GM18498 (cell line): Measurements from ENCODE around the gene CMTR1.
"Not testable (repeated sequence)": the region's sequence is repeated elsewhere in the genome, so short reads cannot be mapped to it uniquely, and the experiment has no call there.

Experiments
- ATAC-seq: cut with Tn5 transposase; IDR thresholded peaks from one replicate; pipeline ENCODE4 v1.9.1; 2021; ENCODE audit warnings: mild to moderate bottlenecking, moderate library complexity; ENCODE audit not compliant: unreplicated experiment

The CMTR1 gene

DNA sequence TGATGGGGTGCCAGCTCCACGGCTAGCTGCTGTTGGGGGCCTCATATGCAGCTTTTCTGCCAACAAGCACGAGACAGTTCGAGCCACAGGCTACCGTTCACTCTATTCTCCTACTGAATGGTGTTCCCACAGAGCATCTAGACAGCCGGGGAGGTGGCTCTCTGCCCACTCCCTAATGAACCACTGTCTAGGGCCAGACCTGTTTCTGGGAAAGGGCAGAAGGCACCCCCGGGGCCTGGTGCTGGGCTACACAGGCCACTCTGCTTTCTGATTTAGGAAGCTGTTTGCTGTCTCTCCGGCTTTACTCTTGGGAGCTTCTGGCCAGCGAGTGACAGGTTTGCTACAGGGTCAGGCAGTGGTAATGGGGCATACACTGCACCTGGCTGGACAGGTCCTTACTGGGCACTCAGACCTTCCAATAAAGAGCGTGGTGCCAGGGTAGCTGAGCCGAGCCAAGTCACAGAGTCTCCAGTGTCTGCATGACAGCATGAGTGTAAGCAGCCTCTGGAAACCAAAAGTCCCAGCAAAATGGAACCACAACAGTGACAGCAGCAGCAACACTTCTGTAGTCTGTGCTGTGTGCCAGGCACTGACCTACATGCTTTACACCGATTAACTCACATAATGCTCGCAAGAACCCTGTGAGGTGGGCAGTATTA, 58.3 kb downstream of the CMTR1 start:
- ATAC-seq, result no peak

DNA sequence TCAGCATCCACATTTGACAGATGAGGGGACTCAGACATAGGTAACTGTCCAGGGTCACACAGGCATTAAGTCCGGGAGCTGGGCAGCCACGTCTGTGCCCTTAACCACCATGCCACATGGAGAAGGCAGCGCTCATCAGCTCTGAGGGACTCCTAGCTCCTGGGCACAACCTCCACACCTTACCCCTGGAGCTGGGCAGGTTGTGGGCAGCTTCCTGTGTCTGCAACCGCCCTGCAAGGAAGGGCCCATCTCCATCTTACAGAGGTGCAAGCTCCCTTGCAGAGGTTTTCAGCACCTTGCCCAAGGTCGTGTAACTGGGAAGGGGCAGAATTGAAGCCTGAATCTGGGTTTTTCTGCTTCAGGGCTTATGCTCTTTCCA, 58.8 kb downstream of the CMTR1 start:
- ATAC-seq, result no peak

- no peak for ATAC-seq
Measured at GRCh38 chr6:37492236-37492972, 59.4 kb downstream of the CMTR1 start.

DNA sequence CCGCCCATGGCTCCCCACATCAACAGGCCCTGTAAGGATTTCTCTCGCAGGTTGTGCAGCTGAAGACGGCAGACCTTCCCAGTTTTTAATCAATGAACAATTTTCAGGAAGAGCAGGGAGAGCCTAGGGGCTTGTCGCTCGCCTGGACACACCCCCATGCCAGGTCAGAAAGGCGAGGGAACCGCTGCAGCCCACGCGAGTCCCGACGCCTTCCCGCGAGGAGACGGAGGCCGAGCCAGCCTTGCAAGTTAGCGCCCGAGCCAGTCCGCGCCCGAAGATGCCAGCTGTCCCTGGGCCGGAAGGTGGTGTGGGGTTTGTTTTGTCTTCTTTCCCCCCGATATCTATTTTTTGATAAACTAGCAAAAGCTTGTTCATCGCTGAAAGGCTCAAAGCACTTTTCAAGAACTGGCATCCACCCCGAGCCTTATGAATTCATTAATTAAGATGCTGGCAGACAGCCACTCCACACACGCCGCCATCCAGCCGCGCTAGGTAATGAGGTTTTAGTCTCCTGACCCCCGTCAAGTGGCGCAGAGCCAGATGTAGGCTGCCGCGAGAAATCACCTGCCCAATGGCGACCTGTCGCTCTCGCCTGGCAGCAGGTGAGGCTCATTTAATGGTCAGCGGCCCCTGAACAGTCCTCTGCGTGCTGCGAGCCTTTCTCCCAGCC, 60.1 kb downstream of the CMTR1 start:
- no peak for ATAC-seq

- ATAC-seq, result no peak
Measured at GRCh38 chr6:37493661-37493995, 60.6 kb downstream of the CMTR1 start.

DNA sequence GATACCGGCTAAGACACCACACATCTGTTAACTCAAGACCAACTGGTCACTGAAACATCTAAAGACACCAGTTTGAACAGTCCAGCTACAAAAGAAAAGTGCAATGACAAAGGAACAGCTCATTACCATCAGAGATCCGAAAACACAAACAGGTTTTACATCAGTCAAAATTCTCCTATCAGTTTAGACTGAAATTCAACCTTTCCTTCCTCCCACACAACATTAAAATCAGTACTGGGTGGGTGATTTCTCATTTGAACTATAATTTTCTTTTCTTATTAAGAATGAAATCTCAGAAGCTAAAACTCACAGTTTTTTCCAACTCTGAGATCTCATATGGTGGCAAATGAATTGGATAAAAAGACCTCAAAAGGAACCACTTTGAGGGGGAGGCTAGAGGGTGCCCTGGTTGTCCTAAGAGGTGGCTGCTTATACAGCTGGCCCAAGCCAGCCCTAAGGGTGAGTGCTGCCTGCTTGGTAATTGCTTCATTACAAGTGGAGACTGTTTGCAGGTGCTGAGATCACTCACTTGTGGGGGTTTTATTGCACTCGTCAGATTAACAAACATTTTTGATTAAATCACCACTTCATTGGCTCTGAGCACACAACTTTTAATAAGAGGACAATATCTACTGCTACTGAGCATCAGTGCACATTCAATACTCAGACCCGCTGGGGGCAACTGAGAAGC, 62.4 kb downstream of the CMTR1 start:
- ATAC-seq, result no peak

DNA sequence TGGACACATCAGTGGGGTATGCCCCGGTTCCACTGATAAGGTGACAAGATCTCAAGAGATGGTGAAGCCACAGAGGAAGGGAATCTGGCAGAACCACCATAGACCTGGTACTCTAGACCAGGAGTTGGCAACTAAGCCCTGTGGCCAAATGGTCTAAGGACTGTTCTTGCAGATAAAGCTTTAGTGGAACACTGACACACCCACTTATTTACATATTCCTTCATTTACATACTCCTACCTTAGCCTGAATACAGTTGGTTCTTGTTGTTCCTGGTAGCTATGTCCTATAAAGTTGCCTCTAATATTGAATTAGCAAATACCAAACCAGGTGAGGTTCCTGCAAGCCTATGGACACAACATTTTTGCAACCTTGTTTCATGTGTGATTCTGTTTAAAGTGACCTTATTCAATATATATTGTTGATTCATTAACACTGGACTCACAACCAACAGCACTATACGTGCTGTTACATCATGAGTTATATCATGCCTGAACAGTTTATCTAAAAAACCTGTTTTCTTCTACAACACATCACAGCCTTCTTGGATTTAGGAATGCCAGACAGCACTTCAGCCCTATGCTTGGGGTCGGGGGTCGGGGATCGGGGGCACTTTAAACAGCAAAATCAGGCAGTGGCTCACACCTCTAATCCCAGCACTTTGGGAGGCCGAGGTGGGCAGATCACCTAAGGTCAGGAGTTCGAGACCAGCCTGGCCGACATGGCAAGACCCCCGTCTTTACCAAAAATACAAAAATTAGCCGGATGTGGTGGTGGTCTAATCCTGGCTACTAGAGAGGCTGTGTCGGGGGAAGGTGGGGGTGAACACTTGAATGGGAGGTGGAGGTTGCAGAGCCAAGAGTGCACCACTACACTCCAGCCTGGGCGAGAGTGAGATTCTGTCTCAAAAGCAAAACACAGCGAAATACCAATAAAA, 64.2 kb downstream of the CMTR1 start:
- ATAC-seq, result no peak

DNA sequence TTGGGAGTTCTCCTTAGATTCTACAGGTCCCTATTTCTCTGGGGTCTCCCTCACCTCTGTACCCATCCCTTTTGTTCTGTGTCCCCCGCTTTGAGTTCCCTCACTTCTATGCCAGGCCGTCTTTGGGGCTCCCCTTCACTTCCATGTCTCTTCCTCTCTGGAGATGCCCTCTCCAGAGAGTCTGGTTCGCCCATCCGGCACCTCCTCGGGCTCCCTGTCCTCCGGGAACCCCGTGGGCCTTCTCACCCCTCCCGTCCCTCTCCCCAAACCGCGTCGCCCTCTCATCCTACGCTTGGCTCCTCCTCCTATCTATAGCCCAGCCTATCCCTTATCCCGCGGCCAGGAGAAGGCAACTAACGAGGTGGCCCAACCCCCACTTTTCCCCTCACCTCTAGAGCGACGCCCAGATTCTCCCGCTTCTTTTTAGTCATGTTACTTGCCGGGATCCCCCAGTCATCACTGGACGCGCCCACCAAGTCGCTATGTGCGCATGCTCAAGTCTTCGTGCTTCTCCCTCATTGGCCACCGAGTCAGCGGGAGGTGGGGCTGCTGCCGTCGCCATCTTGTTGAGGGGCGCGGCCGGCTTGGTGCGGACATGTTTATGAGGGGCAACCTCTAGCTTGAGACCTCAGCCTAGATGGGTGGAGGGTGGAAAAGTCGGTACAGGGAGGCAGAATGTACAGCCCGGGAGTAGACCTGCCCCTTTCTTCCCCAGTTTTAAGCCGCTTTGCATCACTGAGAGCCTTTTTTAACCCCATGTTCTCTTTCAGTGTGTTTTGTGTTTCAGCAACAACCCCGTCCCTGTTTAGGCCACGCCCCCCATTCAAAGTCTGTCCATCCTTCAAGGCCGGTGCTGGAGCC, 66.6 kb downstream of the CMTR1 start, which contains the start of gene CCDC167:
TSS of gene CCDC167 (minus strand) at position 461 of the 861 bp plus-strand sequence. CDS start at position 431, 30 bp downstream.
- ATAC-seq, result peak; percentile 90

DNA sequence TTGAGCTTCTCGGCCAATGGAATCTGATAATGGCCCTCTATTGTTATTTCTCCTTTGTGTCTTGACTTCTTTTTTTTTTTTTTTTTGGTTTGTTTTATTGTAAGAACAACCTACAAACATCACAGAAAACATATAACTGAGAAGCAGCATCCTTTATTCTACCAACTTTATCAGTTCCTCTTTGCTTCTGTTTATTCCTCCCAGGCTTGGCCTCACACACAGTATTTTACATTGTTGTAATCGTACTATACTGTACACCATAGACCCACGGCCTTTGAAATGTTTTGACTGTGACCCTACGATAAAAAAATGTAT, 67.2 kb downstream of the CMTR1 start:
- no peak for ATAC-seq

DNA sequence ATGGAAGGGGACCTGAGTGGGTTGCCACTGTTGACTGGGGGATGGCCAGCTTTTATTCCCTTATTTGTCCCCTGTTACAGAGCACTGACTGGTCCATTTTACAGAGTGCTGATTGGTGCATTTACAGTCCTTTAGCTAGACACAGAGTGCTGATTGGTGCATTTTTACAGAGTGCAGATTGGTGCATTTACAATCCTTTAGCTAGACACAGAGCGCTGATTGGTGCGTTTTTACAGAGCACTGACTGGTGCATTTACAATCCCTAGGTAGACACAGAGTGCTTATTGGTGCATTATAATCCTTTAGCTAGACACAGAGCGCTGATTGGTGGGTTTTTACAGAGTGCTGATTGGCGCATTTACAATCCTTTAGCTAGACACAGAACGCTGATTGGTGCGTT, 67.9 kb downstream of the CMTR1 start:
- not testable (repeated sequence) for ATAC-seq

DNA sequence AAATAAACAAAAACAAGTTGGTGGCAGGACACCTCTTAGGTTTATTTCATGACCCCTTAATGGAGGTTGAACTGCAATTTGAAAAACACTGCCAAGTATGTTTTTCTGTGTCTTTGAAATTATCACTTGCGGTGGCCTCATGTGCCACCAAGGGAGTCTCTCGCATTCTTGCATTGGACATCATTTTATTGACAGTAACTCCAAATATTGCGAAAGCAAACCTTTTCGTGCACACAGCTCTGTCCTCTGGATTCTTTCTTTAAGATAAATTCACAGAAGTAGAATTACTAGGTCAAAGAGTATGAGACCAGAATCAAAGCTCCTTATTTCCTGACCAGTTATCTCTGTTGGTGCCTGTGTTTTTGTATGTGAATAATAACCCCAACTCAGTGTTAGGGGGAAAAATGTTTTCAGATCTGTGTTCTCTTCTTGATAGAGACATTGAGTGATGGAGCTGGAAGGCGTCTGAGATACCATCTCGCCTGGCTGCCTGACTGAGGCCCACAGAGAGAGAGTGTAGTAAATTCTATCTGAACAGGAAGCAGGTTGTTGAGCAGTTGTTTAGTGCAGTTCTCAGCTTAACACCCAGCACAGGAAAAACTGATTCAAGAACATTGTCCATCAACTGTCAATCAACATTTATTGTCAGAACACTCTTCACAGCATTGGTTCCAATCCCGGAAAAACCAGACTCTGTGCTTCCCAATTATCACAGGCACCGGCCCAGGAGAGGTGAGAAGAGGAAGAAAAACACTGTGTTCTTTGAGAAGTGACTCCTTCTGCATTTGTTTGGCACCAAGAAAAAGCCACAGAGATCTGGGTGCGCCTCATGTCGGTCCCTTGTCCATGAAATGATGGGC, 68.8 kb downstream of the CMTR1 start:
- ATAC-seq, result no peak

GRCh38 chr6:37502703-37503291, 69.8 kb downstream of the CMTR1 start:
- ATAC-seq, result peak; percentile 31

- ATAC-seq, result no peak
Measured at GRCh38 chr6:37503309-37503965, 70.4 kb downstream of the CMTR1 start.

DNA sequence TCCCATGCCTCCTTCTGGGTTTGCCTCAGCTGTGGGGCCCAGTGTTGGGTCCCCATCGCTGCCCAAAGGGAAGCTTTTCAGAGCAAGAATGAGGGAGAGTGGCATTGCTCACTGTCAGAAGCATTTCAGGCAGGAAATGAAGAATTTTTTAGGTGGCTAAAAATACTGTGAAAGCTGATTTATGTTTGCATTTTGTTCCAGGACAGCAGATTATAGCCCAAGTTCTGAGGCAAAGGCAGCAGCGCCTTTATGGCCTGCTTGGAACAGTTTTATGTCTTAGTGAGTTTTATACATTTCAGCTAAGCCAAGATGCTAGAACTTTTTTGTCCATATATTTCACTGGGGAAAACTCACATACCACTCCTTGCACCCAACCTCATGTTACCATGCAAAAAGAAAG, 71.0 kb downstream of the CMTR1 start:
- no peak for ATAC-seq

- ATAC-seq, result no peak
Measured at GRCh38 chr6:37506479-37506878, 73.5 kb downstream of the CMTR1 start.

- ATAC-seq, result no peak
Measured at GRCh38 chr6:37507077-37507476, 74.1 kb downstream of the CMTR1 start.

GRCh38 chr6:37507690-37508421, 74.8 kb downstream of the CMTR1 start:
- no peak for ATAC-seq
